D721Med (cell line): Measurements from ENCODE around the gene PFN1.

Experiments used
- DNase-seq: peaks from one replicate; pipeline ENCODE4 v3.0.0; 2011; ENCODE audit warnings: low spot score; ENCODE audit not compliant: insufficient read length
- FAIRE-seq: peaks from 2 replicates; lab custom pipeline; 2011; peaks lifted over from hg19 to GRCh38; lab: Jason Lieb, UNC
- TF ChIP-seq, protein P1 (sequence below): IDR thresholded peaks from 2 replicates; pipeline ENCODE4 v1.5.1; 2012; ENCODE audit warnings: mild to moderate bottlenecking, control low read depth; ENCODE audit not compliant: insufficient read depth; ENCODE audit errors: missing control alignments

The PFN1 gene

DNA sequence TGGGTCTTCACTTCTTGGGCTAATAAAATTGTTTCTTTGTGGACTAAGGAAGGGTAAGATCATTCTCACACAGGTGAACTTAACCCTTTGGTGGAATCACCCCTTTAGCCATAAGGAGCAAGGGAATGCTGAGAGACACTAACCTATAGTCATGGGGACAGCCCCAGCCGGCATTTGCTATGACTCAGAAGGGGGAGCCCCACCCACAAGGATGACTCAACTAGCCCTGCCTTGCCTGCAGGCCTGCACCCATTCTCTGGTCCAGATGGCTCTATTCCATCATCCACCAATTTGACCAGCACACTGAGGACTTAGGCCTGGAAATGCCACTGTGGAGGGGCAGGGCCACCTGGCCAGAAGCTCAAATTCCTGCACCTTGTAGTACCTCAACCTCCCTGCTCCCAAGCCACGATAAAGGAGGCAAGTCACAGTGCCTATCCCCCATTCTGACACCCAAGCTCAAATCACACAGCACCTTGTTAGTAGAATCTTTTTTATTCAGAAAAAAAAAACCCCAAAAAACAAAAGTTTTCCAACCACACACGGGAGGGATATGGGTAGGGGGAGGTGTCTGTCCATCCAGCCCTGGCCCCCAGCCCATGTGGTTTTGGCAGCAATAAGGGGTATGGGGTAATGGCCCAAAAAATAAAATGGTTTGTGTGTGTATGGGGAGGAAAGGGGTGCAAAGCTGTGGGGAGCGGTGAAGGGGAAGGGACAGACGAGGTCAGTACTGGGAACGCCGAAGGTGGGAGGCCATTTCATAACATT, 3.0 kb downstream of the PFN1 start:
- FAIRE-seq, result no peak
- TF ChIP-seq, protein P1, sequence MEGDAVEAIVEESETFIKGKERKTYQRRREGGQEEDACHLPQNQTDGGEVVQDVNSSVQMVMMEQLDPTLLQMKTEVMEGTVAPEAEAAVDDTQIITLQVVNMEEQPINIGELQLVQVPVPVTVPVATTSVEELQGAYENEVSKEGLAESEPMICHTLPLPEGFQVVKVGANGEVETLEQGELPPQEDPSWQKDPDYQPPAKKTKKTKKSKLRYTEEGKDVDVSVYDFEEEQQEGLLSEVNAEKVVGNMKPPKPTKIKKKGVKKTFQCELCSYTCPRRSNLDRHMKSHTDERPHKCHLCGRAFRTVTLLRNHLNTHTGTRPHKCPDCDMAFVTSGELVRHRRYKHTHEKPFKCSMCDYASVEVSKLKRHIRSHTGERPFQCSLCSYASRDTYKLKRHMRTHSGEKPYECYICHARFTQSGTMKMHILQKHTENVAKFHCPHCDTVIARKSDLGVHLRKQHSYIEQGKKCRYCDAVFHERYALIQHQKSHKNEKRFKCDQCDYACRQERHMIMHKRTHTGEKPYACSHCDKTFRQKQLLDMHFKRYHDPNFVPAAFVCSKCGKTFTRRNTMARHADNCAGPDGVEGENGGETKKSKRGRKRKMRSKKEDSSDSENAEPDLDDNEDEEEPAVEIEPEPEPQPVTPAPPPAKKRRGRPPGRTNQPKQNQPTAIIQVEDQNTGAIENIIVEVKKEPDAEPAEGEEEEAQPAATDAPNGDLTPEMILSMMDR, result no peak
- DNase-seq, result no peak

DNA sequence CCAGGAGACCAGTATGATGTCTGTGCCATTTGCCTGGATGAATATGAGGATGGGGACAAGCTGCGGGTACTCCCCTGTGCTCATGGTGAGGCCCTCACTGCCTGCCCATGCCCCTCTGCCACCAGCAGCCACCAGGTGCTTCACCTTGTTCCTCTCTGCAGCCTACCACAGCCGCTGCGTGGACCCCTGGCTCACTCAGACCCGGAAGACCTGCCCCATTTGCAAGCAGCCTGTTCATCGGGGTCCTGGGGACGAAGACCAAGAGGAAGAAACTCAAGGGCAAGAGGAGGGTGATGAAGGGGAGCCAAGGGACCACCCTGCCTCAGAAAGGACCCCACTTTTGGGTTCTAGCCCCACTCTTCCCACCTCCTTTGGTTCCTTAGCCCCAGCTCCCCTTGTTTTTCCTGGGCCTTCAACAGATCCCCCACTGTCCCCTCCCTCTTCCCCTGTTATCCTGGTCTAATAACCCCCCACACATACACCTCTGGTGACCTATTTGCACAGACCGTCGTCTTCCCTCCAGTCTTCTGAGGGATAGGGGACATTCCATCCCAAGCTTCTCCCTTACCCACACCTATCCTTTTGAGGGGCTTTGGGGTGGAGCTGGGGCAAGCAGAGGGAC, 3.7 kb downstream of the PFN1 start:
- no peak for FAIRE-seq
- no peak for DNase-seq
- TF ChIP-seq, protein P1, result no peak

DNA sequence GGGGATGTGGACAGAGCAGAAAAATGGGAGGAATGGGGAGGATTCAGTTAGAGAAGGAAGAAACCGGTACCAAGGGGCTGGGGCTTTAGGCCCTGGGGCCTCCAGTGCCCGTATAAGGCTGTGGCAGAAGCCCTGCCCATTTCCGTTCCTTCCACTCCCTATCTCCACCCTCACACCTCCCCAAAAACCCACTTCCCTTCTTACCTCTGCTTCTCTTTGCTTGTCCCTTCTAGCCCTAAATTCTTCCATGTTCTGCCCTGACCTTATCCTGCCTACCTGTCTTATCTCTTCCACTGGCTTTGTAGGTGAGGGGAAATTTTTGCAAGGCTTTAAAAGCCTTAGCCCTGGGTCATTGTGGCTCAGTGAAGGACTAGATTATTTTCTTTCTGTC, 4.2 kb downstream of the PFN1 start:
- FAIRE-seq, result no peak
- DNase-seq, result no peak
- TF ChIP-seq, protein P1, result no peak

DNA sequence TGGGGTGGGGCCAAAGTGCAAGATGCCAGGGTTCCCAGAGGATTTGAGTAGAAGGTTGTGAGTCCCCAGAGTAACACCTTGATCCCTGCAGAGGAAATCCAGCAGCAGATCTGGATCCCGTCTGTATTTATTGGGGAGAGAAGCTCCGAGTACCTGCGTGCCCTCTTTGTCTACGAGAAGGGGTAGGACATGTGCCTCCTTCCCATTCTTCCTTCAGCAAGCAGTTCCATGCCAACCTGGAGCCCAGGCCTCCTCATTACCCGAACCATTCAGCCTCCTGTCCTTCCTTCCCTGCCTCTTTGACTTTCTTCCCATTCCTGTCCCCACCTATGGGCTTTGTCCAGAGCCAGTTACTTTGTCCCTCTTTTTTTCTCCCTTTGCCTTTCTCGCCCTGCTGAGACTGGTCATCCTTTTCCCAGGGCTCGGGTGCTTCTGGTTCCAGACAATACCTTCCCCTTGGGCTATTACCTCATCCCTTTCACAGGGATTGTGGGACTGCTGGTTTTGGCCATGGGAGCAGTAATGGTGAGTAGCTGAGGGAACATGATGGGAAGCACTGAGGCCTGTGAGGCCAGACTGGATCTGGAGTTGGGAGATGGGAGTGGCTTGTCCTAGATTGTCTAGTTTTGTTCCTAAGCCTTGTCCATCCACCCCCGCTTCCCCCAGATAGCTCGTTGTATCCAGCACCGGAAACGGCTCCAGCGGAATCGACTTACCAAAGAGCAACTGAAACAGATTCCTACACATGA, 5.4 kb downstream of the PFN1 start:
- TF ChIP-seq, protein P1, result no peak
- DNase-seq, result no peak
- FAIRE-seq, result no peak

DNA sequence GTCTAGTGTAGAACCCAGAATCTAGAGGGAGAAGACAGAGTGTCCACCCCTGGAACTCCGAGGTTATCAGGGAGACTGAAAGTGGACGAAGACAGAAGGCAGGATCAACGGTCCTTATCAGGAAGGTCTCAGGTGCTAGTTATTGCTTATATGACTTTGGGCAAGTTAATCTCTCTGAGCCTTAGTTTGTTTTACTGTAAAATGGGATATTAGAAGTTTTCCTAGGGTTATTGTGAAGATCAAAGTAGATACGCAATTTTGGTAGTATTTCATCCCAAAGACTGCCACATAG, 7.1 kb downstream of the PFN1 start:
- TF ChIP-seq, protein P1, result no peak
- FAIRE-seq (no peak), DNase-seq (no peak)

DNA sequence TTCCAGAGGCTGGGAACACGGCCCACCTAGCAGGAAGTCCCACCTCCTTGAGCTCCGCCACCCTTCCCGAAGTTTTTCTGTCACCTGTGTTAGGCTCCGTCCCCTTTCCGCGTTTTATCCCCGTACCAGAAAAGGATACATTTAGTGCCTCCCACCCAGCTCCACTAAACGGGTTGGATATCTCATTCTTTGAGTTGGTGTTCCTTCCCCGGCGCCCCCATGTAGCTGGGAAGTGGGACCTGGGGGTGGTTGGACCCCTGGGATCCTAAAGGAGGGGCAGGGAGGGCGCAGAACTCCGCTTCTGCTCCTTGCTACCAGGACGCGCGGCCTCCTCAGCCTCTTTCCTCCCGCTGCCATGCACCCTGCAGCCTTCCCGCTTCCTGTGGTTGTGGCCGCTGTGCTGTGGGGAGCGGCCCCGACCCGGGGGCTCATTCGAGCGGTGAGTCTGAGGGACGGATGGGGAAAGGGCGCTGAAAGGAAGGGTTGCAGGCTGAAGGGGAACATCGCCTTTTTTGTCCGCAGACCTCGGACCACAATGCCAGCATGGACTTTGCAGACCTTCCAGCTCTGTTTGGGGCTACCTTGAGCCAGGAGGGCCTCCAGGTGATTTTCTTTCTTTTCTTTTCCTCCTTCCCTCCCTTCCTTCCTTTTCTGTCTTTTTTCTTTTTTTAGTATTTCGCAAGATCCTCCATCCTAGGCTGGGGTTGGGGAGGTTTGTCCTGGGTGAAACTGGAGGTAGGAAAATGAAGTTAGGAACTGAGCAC, 7.6 kb downstream of the PFN1 start:
- no peak for FAIRE-seq
- TF ChIP-seq, protein P1, result no peak
- DNase-seq, result peak; percentile 80
